HG02973 (cell line): ENCODE measurements around the gene CEP97.
A peak's percentile ranks its signal among the peaks of the same experiment; 100 is the strongest.

Source experiments
- ATAC-seq: cut with Tn5 transposase; IDR thresholded peaks from one replicate; pipeline ENCODE4 v1.9.1; 2021; ENCODE audit warnings: moderate library complexity; ENCODE audit not compliant: unreplicated experiment

Gene CEP97

GRCh38 chr3:101813817-101814440 is 89.5 kb downstream of the CEP97 start:
- ATAC-seq: no peak

- peak; percentile 35 for ATAC-seq
Measured at GRCh38 chr3:101814835-101815234, 90.4 kb downstream of the CEP97 start.

GRCh38 chr3:101816215-101817149 is 92.1 kb downstream of the CEP97 start:
- ATAC-seq: no peak

- ATAC-seq: no peak
Measured at GRCh38 chr3:101817992-101818391, 93.6 kb downstream of the CEP97 start.

GRCh38 chr3:101819649-101820206 is 95.3 kb downstream of the CEP97 start:
- ATAC-seq: peak; percentile 47
